BLaER1 treated with 17β-estradiol and CSF1 and Interleukin-3, amounts not matched to agents 10 nM and 100 nM (cell line): Measurements from ENCODE around the gene CAPN1.
A peak's percentile ranks its signal among the peaks of the same experiment; 100 is the strongest.

Experiments
- H3K27ac ChIP-seq, 11 experiments: shearing (Covaris generic); formaldehyde crosslinking; 2 replicates each; pipeline ENCODE4 v1.8.1; 2022
- H3K27me3 ChIP-seq, 11 experiments: shearing (Covaris generic); formaldehyde crosslinking; 2 replicates each; pipeline ENCODE4 v1.8.1; 2022
- H3K36me3 ChIP-seq, 11 experiments: shearing (Covaris generic); formaldehyde crosslinking; 2 replicates each; pipeline ENCODE4 v1.8.1; 2022
- H3K4me1 ChIP-seq, 10 experiments: shearing (Covaris generic); formaldehyde crosslinking; 2 replicates each; pipeline ENCODE4 v1.8.1; 2022
- H3K4me2 ChIP-seq, 11 experiments: shearing (Covaris generic); formaldehyde crosslinking; 2 replicates each; pipeline ENCODE4 v1.8.1; 2022
- H3K4me3 ChIP-seq, 10 experiments: shearing (Covaris generic); formaldehyde crosslinking; 2 replicates each; pipeline ENCODE4 v1.8.1; 2022
- H3K9ac ChIP-seq, 11 experiments: shearing (Covaris generic); formaldehyde crosslinking; 2 replicates each; pipeline ENCODE4 v1.8.1; 2022
- H3K9me3 ChIP-seq, 11 experiments: shearing (Covaris generic); formaldehyde crosslinking; replicated peaks in 1 of 11; 2 replicates each; pipeline ENCODE4 v1.8.1; 2022
- H4K20me1 ChIP-seq, 11 experiments: shearing (Covaris generic); formaldehyde crosslinking; 2 replicates each; pipeline ENCODE4 v1.8.1; 2022
- Cebpa-rat ChIP-seq, 11 experiments: shearing (Covaris generic); IDR thresholded peaks; 2 replicates each; pipeline ENCODE4 v1.8.1; 2022

Gene CAPN1

DNA sequence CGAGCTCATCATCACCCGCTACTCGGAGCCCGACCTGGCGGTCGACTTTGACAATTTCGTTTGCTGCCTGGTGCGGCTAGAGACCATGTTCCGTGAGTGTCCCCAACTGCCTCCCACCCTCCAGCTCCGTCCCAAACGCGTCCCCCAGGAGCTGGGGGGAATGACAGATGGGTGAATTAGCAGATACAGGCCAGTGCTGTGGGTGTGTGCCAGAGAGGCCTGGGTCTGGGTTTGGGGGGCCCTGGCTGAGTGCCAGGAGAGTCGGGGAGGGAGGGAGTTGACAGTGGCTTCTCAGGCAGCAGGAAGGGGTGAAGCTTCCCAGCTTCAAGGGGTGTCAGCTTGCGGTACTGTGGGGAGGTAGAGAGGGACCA lies 28.6 kb downstream of the CAPN1 start:
- H3K36me3 ChIP-seq: peaks cover 61 to 75% (median 66%) of the 10 kb centered on the region in 11 experiments
- 0 out of 22 replicates have a peak overlapping the region, but pooled peaks of 2 of the 11 experiments have one; percentile 6 to 15 for H3K9ac ChIP-seq
- H4K20me1 ChIP-seq: peaks cover 0 to 70% (median 0%) of the 10 kb centered on the region in 11 experiments; a peak in 6 of 22 replicates
- peaks cover 44 to 72% (median 56%) of the 10 kb centered on the region in 10 experiments for H3K4me1 ChIP-seq
- H3K9me3 ChIP-seq: no peaks in the 10 kb centered on the region
- H3K4me3 ChIP-seq: no peak overlapping the region
- 0 out of 22 replicates have a peak overlapping the region, but pooled peaks of 1 of the 11 experiments have one; percentile 3 for H3K27ac ChIP-seq
- TF ChIP-seq Cebpa-rat (IDR thresholded peaks at IDR 0.05): no peak
- H3K4me2 ChIP-seq: no peak overlapping the region
- no peaks in the 10 kb centered on the region for H3K27me3 ChIP-seq

DNA sequence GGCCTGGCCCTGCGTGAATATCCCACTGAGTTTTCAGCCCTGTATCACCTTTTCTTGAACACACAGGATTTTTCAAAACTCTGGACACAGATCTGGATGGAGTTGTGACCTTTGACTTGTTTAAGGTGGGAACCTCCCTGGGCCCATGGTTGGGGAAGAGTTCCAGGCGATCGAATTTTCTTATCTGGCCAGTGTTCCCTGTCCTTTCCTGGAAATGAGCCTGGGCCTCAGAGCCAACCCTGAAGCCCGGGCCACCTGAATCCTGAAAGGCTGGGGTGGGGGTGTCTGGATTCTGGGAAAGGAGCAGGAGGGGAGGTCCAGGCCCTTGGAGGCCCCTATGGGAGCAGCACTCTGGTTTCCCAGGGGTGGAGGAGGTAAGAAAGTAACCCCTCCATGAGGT lies 29.0 kb downstream of the CAPN1 start:
- Histone ChIP-seq H3K4me2 (no peak overlapping the region), H4K20me1 (peaks cover 0 to 66% (median 0%) of the 10 kb centered on the region in 11 experiments; a peak in 6 of 22 replicates), H3K36me3 (peaks cover 57 to 71% (median 62%) of the 10 kb centered on the region in 11 experiments), H3K27me3 (no peaks in the 10 kb centered on the region), H3K4me1 (peaks cover 44 to 72% (median 57%) of the 10 kb centered on the region in 10 experiments), H3K4me3 (no peak overlapping the region), H3K9ac (0 out of 22 replicates have a peak overlapping the region, but pooled peaks of 2 of the 11 experiments have one; percentile 5 to 15), H3K27ac (0 out of 22 replicates have a peak overlapping the region, but pooled peaks of 1 of the 11 experiments have one; percentile 3), H3K9me3 (no peaks in the 10 kb centered on the region)
- TF ChIP-seq Cebpa-rat (IDR thresholded peaks at IDR 0.05): no peak

- Histone ChIP-seq H3K4me2 (peak overlapping the region in 9 of 11 experiments; percentile 72 to 94 (median 89); a peak in 14 of 22 replicates), H3K4me3 (no peak overlapping the region), H3K4me1 (peaks cover 44 to 72% (median 57%) of the 10 kb centered on the region in 10 experiments), H3K9ac (peak overlapping the region in 1 of 11 experiments; percentile 5; a peak in 1 of 22 replicates), H3K9me3 (no peaks in the 10 kb centered on the region), H3K36me3 (peaks cover 49 to 64% (median 54%) of the 10 kb centered on the region in 11 experiments), H3K27me3 (no peaks in the 10 kb centered on the region), H3K27ac (peak overlapping the region in 1 of 11 experiments; percentile 29; a peak in 2 of 22 replicates), H4K20me1 (peaks cover 0 to 58% (median 0%) of the 10 kb centered on the region in 11 experiments; a peak in 6 of 22 replicates)
- no peak for TF ChIP-seq Cebpa-rat (IDR thresholded peaks at IDR 0.05)
Measured at GRCh38 chr11:65211293-65212105, 29.8 kb downstream of the CAPN1 start.

GRCh38 chr11:65212226-65212801 lies 30.6 kb downstream of the CAPN1 start:
- peak overlapping the region in 1 of 11 experiments; percentile 12; a peak in 3 of 22 replicates for H3K27ac ChIP-seq
- peak overlapping the region; percentile 72 to 94 (median 87); a peak in 19 of 22 replicates for H3K4me2 ChIP-seq

DNA sequence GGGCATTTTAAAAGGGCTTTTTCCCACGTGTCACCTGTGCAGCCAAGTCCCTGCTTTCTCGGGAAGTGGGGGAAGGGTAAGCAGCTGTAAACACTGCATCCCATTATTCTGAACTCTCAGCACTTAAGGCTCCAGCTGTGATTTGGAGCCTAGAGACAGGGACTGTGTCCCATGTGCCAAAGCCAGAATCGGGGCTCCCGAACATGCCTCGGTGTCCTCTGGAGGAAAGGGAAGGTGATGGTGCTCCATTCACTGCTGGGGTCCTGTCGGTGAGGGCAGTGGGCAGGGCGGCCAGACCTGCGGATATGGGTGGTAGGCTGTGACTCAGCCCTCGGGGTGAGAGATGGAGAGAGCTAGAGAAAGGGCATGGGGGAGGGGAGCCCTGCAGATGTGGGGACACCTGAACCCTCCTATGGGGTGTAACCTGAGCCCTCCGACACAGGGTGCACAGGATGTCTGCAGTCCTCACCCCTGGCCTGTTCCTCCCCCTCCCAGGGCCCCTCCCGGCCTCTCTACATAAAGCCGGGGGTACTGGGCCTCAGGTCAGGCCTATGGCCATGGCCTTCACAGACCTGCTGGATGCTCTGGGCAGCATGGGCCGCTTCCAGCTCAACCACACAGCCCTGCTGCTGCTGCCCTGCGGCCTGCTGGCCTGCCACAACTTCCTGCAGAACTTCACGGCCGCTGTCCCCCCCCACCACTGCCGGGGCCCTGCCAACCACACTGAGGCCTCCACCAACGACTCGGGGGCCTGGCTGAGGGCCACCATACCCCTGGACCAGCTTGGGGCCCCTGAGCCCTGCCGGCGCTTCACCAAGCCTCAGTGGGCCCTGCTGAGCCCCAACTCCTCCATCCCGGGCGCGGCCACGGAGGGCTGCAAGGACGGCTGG lies 31.8 kb downstream of the CAPN1 start:
- H3K4me3 ChIP-seq: peak overlapping the region in 3 of 10 experiments; percentile 15 to 40 (median 22); a peak in 4 of 20 replicates
- H4K20me1 ChIP-seq: peaks cover 0 to 52% (median 0%) of the 10 kb centered on the region in 11 experiments; a peak in 6 of 22 replicates
- H3K9ac ChIP-seq: peak overlapping the region in 9 of 11 experiments; percentile 10 to 56 (median 55); a peak in 16 of 22 replicates
- peaks cover 34 to 64% (median 52%) of the 10 kb centered on the region in 10 experiments for H3K4me1 ChIP-seq
- H3K9me3 ChIP-seq: no peaks in the 10 kb centered on the region
- TF ChIP-seq Cebpa-rat (IDR thresholded peaks at IDR 0.05): no peak
- H3K36me3 ChIP-seq: peaks cover 30 to 44% (median 35%) of the 10 kb centered on the region in 11 experiments
- H3K4me2 ChIP-seq: peak overlapping the region; percentile 72 to 94 (median 87)
- peak overlapping the region in 8 of 11 experiments; percentile 3 to 55 (median 39); a peak in 11 of 22 replicates for H3K27ac ChIP-seq
- no peaks in the 10 kb centered on the region for H3K27me3 ChIP-seq

More at GRCh38 chr11:65212226-65212801, 30.6 kb downstream of the CAPN1 start:
- no peaks in the 10 kb centered on the region for H3K9me3 ChIP-seq
- H3K9ac ChIP-seq: peak overlapping the region in 2 of 11 experiments; percentile 28 to 31; a peak in 2 of 22 replicates
- H3K4me3 ChIP-seq: no peak overlapping the region
- TF ChIP-seq Cebpa-rat (IDR thresholded peaks at IDR 0.05): no peak
- peaks cover 44 to 72% (median 56%) of the 10 kb centered on the region in 10 experiments for H3K4me1 ChIP-seq
- H4K20me1 ChIP-seq: peaks cover 0 to 55% (median 0%) of the 10 kb centered on the region in 11 experiments; a peak in 6 of 22 replicates
- no peaks in the 10 kb centered on the region for H3K27me3 ChIP-seq
- H3K36me3 ChIP-seq: peaks cover 41 to 55% (median 46%) of the 10 kb centered on the region in 11 experiments

DNA sequence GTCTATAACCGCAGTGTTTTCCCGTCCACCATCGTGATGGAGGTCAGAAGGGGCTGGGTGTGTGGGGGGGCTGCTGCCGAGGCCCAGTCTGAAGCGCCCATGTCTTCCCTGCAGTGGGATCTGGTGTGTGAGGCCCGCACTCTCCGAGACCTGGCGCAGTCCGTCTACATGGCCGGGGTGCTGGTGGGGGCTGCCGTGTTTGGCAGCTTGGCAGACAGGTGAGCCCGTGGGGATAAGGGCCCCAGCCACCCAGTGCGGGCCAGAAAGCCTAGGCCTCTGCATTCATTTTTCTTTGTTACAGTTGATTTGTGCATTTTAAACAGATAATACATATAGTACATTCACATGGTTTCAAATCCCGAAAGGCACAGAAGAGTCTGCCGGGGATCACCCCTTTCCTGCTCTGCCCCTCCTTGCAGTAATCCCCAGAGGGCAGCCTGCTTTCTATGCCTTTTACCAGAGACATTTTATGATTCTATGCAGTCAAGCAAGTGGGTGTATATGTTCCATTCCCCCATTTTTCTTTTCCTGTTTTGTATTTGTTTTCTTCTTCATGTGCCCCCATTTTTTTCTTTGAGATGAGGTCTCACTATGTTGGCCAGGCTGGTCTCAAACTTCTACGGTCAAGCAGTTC lies 32.6 kb downstream of the CAPN1 start:
- Histone ChIP-seq H3K4me2 (peak overlapping the region; percentile 72 to 94 (median 87)), H3K27me3 (no peaks in the 10 kb centered on the region), H3K27ac (peak overlapping the region in 8 of 11 experiments; percentile 3 to 55 (median 39); a peak in 9 of 22 replicates), H3K4me3 (peak overlapping the region in 3 of 10 experiments; percentile 15 to 40 (median 22); a peak in 4 of 20 replicates), H3K4me1 (peaks cover 27 to 56% (median 44%) of the 10 kb centered on the region in 10 experiments), H3K9ac (peak overlapping the region in 9 of 11 experiments; percentile 10 to 56 (median 55); a peak in 16 of 22 replicates), H4K20me1 (peaks cover 0 to 45% (median 0%) of the 10 kb centered on the region in 11 experiments; a peak in 5 of 22 replicates), H3K36me3 (peaks cover 27 to 38% (median 29%) of the 10 kb centered on the region in 11 experiments), H3K9me3 (no peaks in the 10 kb centered on the region)
- TF ChIP-seq Cebpa-rat (IDR thresholded peaks at IDR 0.05): no peak

GRCh38 chr11:65215441-65216076 lies 33.8 kb downstream of the CAPN1 start:
- peaks cover 0 to 37% (median 0%) of the 10 kb centered on the region in 11 experiments; a peak in 5 of 22 replicates for H4K20me1 ChIP-seq
- no peaks in the 10 kb centered on the region for H3K9me3 ChIP-seq
- no peaks in the 10 kb centered on the region for H3K27me3 ChIP-seq
- no peak for TF ChIP-seq Cebpa-rat (IDR thresholded peaks at IDR 0.05)
- H3K36me3 ChIP-seq: peaks cover 15 to 26% (median 17%) of the 10 kb centered on the region in 11 experiments
- H3K4me1 ChIP-seq: peaks cover 27 to 45% (median 38%) of the 10 kb centered on the region in 10 experiments
- H3K4me3 ChIP-seq: no peak overlapping the region
- no peak overlapping the region for H3K9ac ChIP-seq
- peak overlapping the region in 3 of 11 experiments; percentile 7 to 91 (median 89); a peak in 1 of 22 replicates for H3K4me2 ChIP-seq
- H3K27ac ChIP-seq: no peak overlapping the region
